Osteocyte (in vitro differentiated cells): ENCODE results near the gene ABL2. TPM values are rescaled to one million over a fixed set of nuclear protein-coding genes. Genes with fewer than 3 reads are reported as not detected.
"Not testable (repeated sequence)": the region's sequence is repeated elsewhere in the genome, so short reads cannot be mapped to it uniquely, and the experiment has no call there.

Experiments
- DNase-seq: peaks from one replicate; pipeline ENCODE4 v3.0.0; 2021; ENCODE audit warnings: mixed read lengths; ENCODE audit not compliant: unreplicated experiment; ENCODE audit errors: extremely low spot score
- H3K27ac Mint-ChIP-seq: one replicate; pipeline ENCODE4 v1.8.0; 2021; ENCODE audit warnings: mild to moderate bottlenecking, mixed read lengths; ENCODE audit not compliant: unreplicated experiment
- H3K27me3 Mint-ChIP-seq: one replicate; pipeline ENCODE4 v1.8.0; 2021; ENCODE audit warnings: mixed read lengths; ENCODE audit not compliant: unreplicated experiment
- H3K36me3 Mint-ChIP-seq: one replicate; pipeline ENCODE4 v1.8.0; 2021; ENCODE audit warnings: mixed read lengths; ENCODE audit not compliant: unreplicated experiment
- H3K4me1 Mint-ChIP-seq: one replicate; pipeline ENCODE4 v1.8.0; 2021; ENCODE audit warnings: mixed read lengths; ENCODE audit not compliant: unreplicated experiment
- H3K4me3 Mint-ChIP-seq: one replicate; pipeline ENCODE4 v1.8.0; 2021; ENCODE audit warnings: mild to moderate bottlenecking, moderate library complexity, mixed read lengths; ENCODE audit not compliant: unreplicated experiment
- H3K9me3 Mint-ChIP-seq: one replicate; pipeline ENCODE4 v1.8.0; 2021; ENCODE audit warnings: mixed read lengths; ENCODE audit not compliant: unreplicated experiment
- long read RNA-seq: library from polyadenylated mRNA; unstranded; transcript quantifications from one replicate; pipeline ENCODE4 v2.0.0, GENCODE V29; 2021
- total RNA-seq: library from RNA; stranded (reverse); gene quantifications from 2 replicates; pipeline ENCODE4 v1.2.1, GENCODE V29; 2021
- TF ChIP-seq, protein P1 (sequence below): fragments of 200-600 bp; sonication (generic); IDR thresholded peaks from 2 replicates; pipeline ENCODE4 v1.5.0; 2021; ENCODE audit warnings: antibody characterized with exemption, mild to moderate bottlenecking, moderate library complexity

The ABL2 gene
- total RNA-seq: 33.7 and 36.3 TPM in 2 replicates
- long read RNA-seq, full-length matches to known transcripts: 3 of 18 reads
- long read RNA-seq, partial matches to known transcripts: 2 of 18 reads
- long read RNA-seq, other reads (novel, unspliced or antisense): 13 of 18 reads

DNA sequence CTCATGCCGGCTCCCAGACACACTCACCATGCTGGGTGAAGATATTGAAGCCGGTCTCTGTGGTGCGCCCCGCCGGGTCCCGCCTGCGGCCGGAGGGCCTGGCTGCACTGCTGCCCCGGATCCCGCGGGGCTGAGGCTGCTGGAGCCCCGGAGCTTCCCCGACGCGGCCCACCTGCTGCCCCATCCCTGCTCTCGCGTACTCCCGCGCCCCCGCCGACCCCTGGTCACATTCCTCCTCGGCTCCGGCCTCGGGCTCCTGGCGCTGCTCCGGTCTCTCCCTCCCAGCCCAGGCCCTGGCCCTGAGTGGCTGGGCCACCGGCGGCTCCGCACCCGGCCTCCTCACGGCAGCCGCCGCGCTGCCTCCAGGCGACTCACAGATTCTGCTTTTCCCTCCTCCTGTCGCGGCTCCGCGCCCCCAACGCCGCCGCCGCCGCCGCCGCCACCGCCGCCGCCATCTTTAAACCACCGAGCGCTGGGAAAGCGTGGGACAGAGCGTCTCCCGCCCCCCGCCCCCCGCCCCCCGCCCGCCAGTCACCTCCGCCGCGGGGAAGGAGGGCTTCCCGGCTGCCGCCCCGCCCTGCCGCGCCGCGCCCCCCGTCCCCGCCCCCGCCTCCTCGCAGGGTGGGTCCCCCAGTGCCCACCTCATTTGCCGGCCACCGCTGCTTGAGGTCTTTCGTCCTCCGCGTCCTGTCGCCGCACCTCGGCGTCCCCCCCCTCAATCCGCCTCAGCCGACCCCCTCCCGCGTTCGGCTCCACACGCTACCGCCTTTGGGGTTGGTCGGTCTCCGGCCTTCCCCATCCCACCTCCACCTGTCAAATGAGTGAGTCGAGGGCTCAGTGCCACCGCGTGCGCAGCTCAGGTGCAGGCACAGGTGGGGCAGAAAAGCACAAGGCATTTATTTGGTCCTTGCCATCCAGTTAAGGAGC lies at the start of gene ABL2:
TSS of gene ABL2 (minus strand) at position 464 of the 927 bp plus-strand sequence. CDS start at position 184, 280 bp downstream.
- Mint-ChIP-seq H3K36me3 (no peaks in the 10 kb centered on the region), H3K4me1 (peaks cover 34% of the 10 kb centered on the region), H3K27ac (peak within 1 kb of the TSS; percentile 90), H3K9me3 (no peaks in the 10 kb centered on the region), H3K27me3 (no peaks in the 10 kb centered on the region), H3K4me3 (peak within 1 kb of the TSS; percentile 90)
- TF ChIP-seq, protein P1, sequence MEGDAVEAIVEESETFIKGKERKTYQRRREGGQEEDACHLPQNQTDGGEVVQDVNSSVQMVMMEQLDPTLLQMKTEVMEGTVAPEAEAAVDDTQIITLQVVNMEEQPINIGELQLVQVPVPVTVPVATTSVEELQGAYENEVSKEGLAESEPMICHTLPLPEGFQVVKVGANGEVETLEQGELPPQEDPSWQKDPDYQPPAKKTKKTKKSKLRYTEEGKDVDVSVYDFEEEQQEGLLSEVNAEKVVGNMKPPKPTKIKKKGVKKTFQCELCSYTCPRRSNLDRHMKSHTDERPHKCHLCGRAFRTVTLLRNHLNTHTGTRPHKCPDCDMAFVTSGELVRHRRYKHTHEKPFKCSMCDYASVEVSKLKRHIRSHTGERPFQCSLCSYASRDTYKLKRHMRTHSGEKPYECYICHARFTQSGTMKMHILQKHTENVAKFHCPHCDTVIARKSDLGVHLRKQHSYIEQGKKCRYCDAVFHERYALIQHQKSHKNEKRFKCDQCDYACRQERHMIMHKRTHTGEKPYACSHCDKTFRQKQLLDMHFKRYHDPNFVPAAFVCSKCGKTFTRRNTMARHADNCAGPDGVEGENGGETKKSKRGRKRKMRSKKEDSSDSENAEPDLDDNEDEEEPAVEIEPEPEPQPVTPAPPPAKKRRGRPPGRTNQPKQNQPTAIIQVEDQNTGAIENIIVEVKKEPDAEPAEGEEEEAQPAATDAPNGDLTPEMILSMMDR: no peak
- peak; percentile 85 for DNase-seq

DNA sequence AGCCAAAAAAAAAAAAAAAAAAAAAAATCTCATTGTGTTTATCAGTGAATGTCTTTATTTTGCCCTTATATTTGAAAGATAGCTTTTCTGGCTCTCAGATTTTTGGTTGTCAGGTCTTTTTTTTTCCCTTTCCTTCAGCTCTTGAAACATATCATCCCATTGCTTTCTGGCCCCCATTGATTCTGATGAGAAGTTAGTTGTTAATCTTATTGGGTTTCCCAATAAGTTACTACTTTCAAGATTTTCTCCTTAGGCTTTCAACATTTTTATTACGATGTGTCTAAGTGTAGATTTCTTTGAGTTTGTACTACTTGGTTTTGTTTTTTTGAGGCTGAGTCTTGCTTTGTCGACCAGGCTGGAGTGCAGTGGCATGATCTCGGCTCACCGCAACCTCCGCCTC lies 49.4 kb upstream of the ABL2 start:
- Mint-ChIP-seq H3K27ac (no peak overlapping the region), H3K36me3 (peaks cover 3% of the 10 kb centered on the region), H3K4me1 (no peaks in the 10 kb centered on the region), H3K27me3 (no peaks in the 10 kb centered on the region), H3K9me3 (peaks cover 4% of the 10 kb centered on the region), H3K4me3 (no peak overlapping the region)
- DNase-seq: no peak
- TF ChIP-seq, protein P1: no peak

DNA sequence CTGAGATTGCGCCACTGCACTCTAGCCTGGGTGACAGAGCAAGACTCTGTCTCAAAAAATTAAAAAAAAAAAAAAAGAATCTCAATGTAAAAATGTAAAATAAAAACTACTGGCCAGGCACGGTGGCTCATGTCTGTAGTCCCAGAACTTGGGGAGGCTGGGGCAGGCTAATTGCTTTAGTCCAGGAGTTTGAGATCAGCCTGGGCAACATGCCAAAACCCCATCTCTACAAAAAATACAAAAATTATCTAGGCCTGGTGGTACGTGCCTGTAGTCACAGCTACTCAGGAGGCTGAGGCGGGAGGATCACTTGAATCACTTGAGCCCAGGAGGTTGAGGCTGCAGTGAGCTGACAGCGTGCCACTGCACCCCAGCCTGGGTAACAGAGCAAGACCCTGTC lies 44.9 kb upstream of the ABL2 start:
- not testable (repeated sequence) for H3K4me1 Mint-ChIP-seq, H3K27me3 Mint-ChIP-seq, H3K27ac Mint-ChIP-seq, H3K9me3 Mint-ChIP-seq, H3K36me3 Mint-ChIP-seq, H3K4me3 Mint-ChIP-seq
- DNase-seq: peak; percentile 11

DNA sequence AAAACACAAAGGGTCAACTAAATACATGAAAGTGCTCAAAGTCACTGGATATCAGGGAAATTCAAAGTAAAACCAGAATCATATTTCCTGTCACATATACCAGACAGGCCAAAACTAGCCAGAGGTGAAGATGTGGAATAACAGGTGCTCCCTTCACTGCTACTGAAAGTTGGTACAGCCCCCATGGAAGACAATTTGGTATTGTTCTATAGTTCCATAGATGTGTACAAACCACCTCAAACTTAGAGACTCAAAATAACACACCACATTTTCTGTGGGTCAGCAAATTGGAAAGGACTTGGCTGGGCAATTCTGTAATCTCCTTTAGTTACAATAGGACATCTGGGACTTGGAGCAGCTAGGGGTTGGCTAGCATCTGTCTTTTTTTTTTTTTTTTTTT lies 39.6 kb upstream of the ABL2 start:
- TF ChIP-seq, protein P1: no peak
- Mint-ChIP-seq H3K4me3 (no peak overlapping the region), H3K27me3 (no peaks in the 10 kb centered on the region), H3K9me3 (no peaks in the 10 kb centered on the region), H3K27ac (no peak overlapping the region), H3K4me1 (peaks cover 6% of the 10 kb centered on the region), H3K36me3 (no peaks in the 10 kb centered on the region)
- no peak for DNase-seq

DNA sequence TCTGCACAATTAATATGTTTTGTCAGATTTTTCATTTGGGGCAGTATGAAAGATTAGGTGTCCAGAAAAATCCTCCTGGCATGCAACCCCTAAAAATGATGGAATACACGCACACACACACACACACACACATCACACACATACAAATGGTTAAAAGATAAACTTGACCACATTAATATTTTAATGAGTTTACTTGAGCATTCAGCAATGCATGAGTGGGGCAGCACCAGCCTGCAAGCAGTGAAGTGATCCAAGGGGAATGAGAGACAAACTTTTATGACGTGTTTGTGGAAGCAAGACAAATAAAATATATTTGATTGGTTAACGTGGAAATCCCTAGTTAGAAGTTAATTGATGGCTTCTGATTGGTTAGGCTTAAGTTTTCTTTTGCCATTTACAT lies 35.0 kb upstream of the ABL2 start:
- Mint-ChIP-seq H3K4me1 (peaks cover 11% of the 10 kb centered on the region), H3K27me3 (no peaks in the 10 kb centered on the region), H3K27ac (no peak overlapping the region), H3K9me3 (no peaks in the 10 kb centered on the region), H3K4me3 (no peak overlapping the region), H3K36me3 (no peaks in the 10 kb centered on the region)
- no peak for DNase-seq
- TF ChIP-seq, protein P1: no peak
